DND-41 (cell line): Measurements from ENCODE around the gene SPRR2B.
"Not testable (repeated sequence)": the region's sequence is repeated elsewhere in the genome, so short reads cannot be mapped to it uniquely, and the experiment has no call there.

Source experiments
- ATAC-seq: fragments of 200-7000 bp; cut with Tn5 transposase; 3 replicates; pipeline ENCODE4 v1.9.1; 2021; ENCODE audit warnings: low read depth; ENCODE audit not compliant: insufficient read depth
- DNase-seq: peaks from one replicate; pipeline ENCODE4 v3.0.0-alpha.2; 2020
- H2AFZ ChIP-seq: 2 replicates; pipeline ENCODE4 v1.6.0; 2012; ENCODE audit warnings: low read depth, low read length
- H3K27ac ChIP-seq: 2 replicates; pipeline ENCODE4 v1.5.1; 2012; ENCODE audit warnings: low read length, inconsistent platforms
- H3K27me3 ChIP-seq: fragments of 200-600 bp; sonication (generic); 2 replicates; pipeline ENCODE4 v1.6.0; 2012; ENCODE audit warnings: low read length, mild to moderate bottlenecking, inconsistent platforms; ENCODE audit not compliant: insufficient read depth, poor library complexity
- H3K36me3 ChIP-seq: 2 replicates; pipeline ENCODE4 v1.5.1; 2012; ENCODE audit warnings: low read length, inconsistent platforms; ENCODE audit not compliant: insufficient read depth
- H3K4me1 ChIP-seq: 2 replicates; pipeline ENCODE4 v1.5.1; 2012; ENCODE audit warnings: mild to moderate bottlenecking, low read length; ENCODE audit not compliant: insufficient read depth
- H3K4me2 ChIP-seq: 2 replicates; pipeline ENCODE4 v1.6.0; 2012; ENCODE audit warnings: mild to moderate bottlenecking, moderate library complexity, low read length, inconsistent platforms; ENCODE audit not compliant: insufficient read depth
- H3K4me3 ChIP-seq, 2 experiments: fragments of 200-600 bp in 1 of 2; shearing (Covaris generic) in 1 of 2; 2 replicates each; pipeline ENCODE4 v1.5.1; 2012 to 2016; ENCODE audit warnings: inconsistent platforms in 2 of 2, low read length in 2 of 2, mild to moderate bottlenecking in 2 of 2, low read depth in 1 of 2, moderate library complexity in 1 of 2
- H3K79me2 ChIP-seq: 2 replicates; pipeline ENCODE4 v1.6.0; 2012; ENCODE audit warnings: low read length, inconsistent platforms; ENCODE audit not compliant: insufficient read depth
- H3K9ac ChIP-seq: 2 replicates; pipeline ENCODE4 v1.6.0; 2012; ENCODE audit warnings: low read depth, mild to moderate bottlenecking, inconsistent platforms, low read length, moderate library complexity
- H3K9me3 ChIP-seq: 2 replicates; pipeline ENCODE4 v1.5.1; 2012; ENCODE audit warnings: low read length, moderate library complexity, mild to moderate bottlenecking, inconsistent platforms; ENCODE audit not compliant: insufficient read depth, severe bottlenecking
- H4K20me1 ChIP-seq: 2 replicates; pipeline ENCODE4 v1.6.0; 2012; ENCODE audit warnings: low read length; ENCODE audit not compliant: insufficient read depth
- CTCF ChIP-seq: IDR thresholded peaks from 2 replicates; pipeline ENCODE4 v1.5.1; 2012; ENCODE audit warnings: borderline replicate concordance, low read length, moderate library complexity, mild to moderate bottlenecking; ENCODE audit not compliant: poor library complexity, severe bottlenecking; ENCODE audit errors: extremely low read depth
- EZH2 ChIP-seq: IDR thresholded peaks from 3 replicates; pipeline ENCODE4 v1.6.1; 2012; ENCODE audit warnings: borderline replicate concordance, low read depth, mild to moderate bottlenecking, moderate library complexity, low read length, inconsistent platforms; ENCODE audit not compliant: severe bottlenecking

The SPRR2B gene

DNA sequence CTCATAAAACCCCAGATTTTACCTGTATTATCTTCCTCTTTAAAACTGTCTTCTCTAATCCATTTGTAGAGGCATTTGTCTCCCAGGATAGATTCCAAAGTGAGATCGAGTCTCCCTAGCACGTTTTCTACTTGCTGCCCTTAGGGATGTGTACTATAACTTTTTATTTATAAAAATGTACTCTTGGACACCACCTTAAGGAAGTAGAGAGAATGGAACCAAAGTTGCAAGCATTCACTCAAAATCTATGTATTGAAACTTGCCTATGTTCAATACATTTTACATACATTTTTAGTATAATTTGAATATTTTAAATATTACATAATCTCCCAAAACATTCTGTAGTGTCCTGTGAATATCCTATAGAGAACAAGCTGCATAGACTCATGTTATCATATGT is 13.3 kb downstream of the SPRR2B start:
- no peak overlapping the region for H2AFZ ChIP-seq
- no peak for ATAC-seq

DNA sequence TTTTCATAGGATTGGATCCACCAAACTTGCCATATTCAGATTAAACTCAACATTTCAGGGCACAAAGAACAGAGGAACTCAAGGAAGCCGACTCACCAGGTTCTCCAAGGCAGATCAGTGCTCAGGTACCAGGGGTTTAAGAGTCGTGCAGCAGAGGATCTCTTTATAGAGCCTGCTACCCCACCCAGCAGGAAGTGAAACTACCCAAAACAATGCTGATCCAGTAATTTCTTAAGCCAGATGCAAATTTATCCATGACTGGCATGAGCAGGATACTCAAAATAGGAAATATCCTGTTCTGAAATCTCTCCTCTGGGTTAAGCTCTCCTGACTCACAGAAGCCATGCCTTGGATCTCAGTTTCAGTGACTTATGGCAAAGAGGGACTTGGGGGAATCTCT is 14.0 kb downstream of the SPRR2B start, which contains the start of gene SPRR2A:
Gene SPRR2A, minus strand, starts transcription at position 138 of the 400 bp plus-strand sequence. CDS start 777 bp downstream, outside the sequence.
- H3K4me2 ChIP-seq: no peak within 1 kb of the TSS
- no peak within 1 kb of the TSS for H3K4me3 ChIP-seq
- TF ChIP-seq EZH2: no peak
- no peak for TF ChIP-seq CTCF
- no peak within 1 kb of the TSS for H2AFZ ChIP-seq
- peaks cover 17% of the 10 kb centered on the region for H3K27me3 ChIP-seq
- DNase-seq: no peak
- H3K36me3 ChIP-seq: no peaks in the 10 kb centered on the region
- H3K9me3 ChIP-seq: no peaks in the 10 kb centered on the region
- H3K4me1 ChIP-seq: no peaks in the 10 kb centered on the region
- no peaks in the 10 kb centered on the region for H4K20me1 ChIP-seq
- no peak within 1 kb of the TSS for H3K27ac ChIP-seq
- ATAC-seq: no peak
- no peaks in the 10 kb centered on the region for H3K79me2 ChIP-seq
- H3K9ac ChIP-seq: no peak within 1 kb of the TSS

More for the DNA sequence above, 13.3 kb downstream of the SPRR2B start:
- peaks cover 17% of the 10 kb centered on the region for H3K27me3 ChIP-seq
- H4K20me1 ChIP-seq: no peaks in the 10 kb centered on the region
- H3K9me3 ChIP-seq: no peaks in the 10 kb centered on the region
- no peak overlapping the region for H3K9ac ChIP-seq
- TF ChIP-seq EZH2 (no peak), CTCF (no peak)
- no peaks in the 10 kb centered on the region for H3K79me2 ChIP-seq
- no peaks in the 10 kb centered on the region for H3K4me1 ChIP-seq
- H3K4me3 ChIP-seq: no peak overlapping the region
- no peaks in the 10 kb centered on the region for H3K36me3 ChIP-seq
- no peak overlapping the region for H3K4me2 ChIP-seq
- no peak overlapping the region for H3K27ac ChIP-seq
- DNase-seq: no peak

DNA sequence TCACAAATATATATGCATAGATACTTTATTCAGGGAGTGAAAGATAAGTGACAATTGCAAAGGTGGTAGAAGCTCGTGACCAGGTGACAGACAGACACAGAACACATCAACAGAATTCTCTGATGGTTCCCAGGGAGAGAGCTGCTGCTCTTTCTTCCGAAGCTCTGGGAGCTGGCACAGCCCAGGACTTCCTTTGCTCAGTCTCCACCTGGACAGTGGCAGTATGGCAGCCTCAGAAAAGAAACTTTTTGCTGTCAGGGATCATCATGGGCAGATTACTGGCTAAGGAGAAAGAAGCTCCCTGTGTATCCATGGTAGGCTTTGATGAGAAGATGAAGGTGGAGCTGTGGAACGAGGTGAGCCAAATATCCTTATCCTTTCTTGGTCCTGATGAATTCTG is 15.3 kb downstream of the SPRR2B start:
- H3K4me1 ChIP-seq, H3K27ac ChIP-seq, H3K9me3 ChIP-seq, H4K20me1 ChIP-seq, H3K9ac ChIP-seq, ATAC-seq, H3K36me3 ChIP-seq, H3K4me3 ChIP-seq, DNase-seq, H3K4me2 ChIP-seq, H3K79me2 ChIP-seq, H2AFZ ChIP-seq: not testable (repeated sequence)
- H3K27me3 ChIP-seq: peaks cover 13% of the 10 kb centered on the region

GRCh38 chr1:153049211-153049610 is 22.2 kb downstream of the SPRR2B start:
- no peak for DNase-seq
- Histone ChIP-seq H3K79me2 (no peaks in the 10 kb centered on the region), H3K27ac (no peak overlapping the region), H3K4me3 (no peak overlapping the region), H3K9me3 (no peaks in the 10 kb centered on the region), H2AFZ (no peak overlapping the region), H3K9ac (no peak overlapping the region), H3K4me2 (no peak overlapping the region), H3K4me1 (no peaks in the 10 kb centered on the region), H4K20me1 (no peaks in the 10 kb centered on the region), H3K27me3 (peaks cover 5% of the 10 kb centered on the region), H3K36me3 (no peaks in the 10 kb centered on the region)
- ATAC-seq: no peak
- TF ChIP-seq CTCF (no peak), EZH2 (no peak)
